H9 (cell line): ENCODE measurements around the gene PLAC1. TPM values are rescaled to one million over a fixed set of nuclear protein-coding genes. Genes with fewer than 3 reads are reported as not detected.

Experiments used
- DNase-seq: peaks from one replicate; pipeline ENCODE4 v3.0.0-alpha.2; 2017
- H2AFZ ChIP-seq: one replicate; pipeline ENCODE4 v1.6.1; 2013; ENCODE audit warnings: mild to moderate bottlenecking, low read length, control low read depth, moderate library complexity
- H2AK5ac ChIP-seq: 2 replicates; pipeline ENCODE4 v1.6.1; 2013; ENCODE audit warnings: low read length, control low read depth, mixed read lengths; ENCODE audit not compliant: insufficient read length
- H2BK120ac ChIP-seq: one replicate; pipeline ENCODE4 v1.6.1; 2013; ENCODE audit warnings: low read depth, mild to moderate bottlenecking, low read length, control low read depth, inconsistent platforms; ENCODE audit not compliant: poor library complexity, severe bottlenecking
- H2BK12ac ChIP-seq: 2 replicates; pipeline ENCODE4 v1.6.1; 2013; ENCODE audit warnings: low read length, control low read depth, mixed read lengths, low read depth; ENCODE audit not compliant: insufficient read length
- H2BK15ac ChIP-seq: 2 replicates; pipeline ENCODE4 v1.6.1; 2013; ENCODE audit warnings: low read depth, low read length, control low read depth
- H2BK20ac ChIP-seq: one replicate; pipeline ENCODE4 v1.6.1; 2013; ENCODE audit warnings: low read depth, mild to moderate bottlenecking, low read length, control low read depth, inconsistent platforms; ENCODE audit not compliant: poor library complexity, severe bottlenecking
- H2BK5ac ChIP-seq: 2 replicates; pipeline ENCODE4 v1.6.1; 2013; ENCODE audit warnings: low read length, control low read depth, mixed read lengths; ENCODE audit not compliant: insufficient read length
- H3K14ac ChIP-seq: 2 replicates; pipeline ENCODE4 v1.6.1; 2013; ENCODE audit warnings: low read length, control low read depth; ENCODE audit not compliant: insufficient read depth
- H3K18ac ChIP-seq: 2 replicates; pipeline ENCODE4 v1.6.1; 2013; ENCODE audit warnings: low read depth, mild to moderate bottlenecking, mixed read lengths, low read length, control low read depth; ENCODE audit not compliant: insufficient read length
- H3K23ac ChIP-seq: 2 replicates; pipeline ENCODE4 v1.6.1; 2013; ENCODE audit warnings: low read length, control low read depth, mixed read lengths, low read depth; ENCODE audit not compliant: insufficient read length
- H3K23me2 ChIP-seq: 2 replicates; pipeline ENCODE4 v1.6.1; 2013; ENCODE audit warnings: low read depth, mild to moderate bottlenecking, mixed read lengths, low read length, control low read depth; ENCODE audit not compliant: insufficient read length, poor library complexity, severe bottlenecking
- H3K27ac ChIP-seq: 2 replicates; pipeline ENCODE4 v1.5.1; 2013; ENCODE audit warnings: low read length, control low read depth, mixed read lengths, low read depth; ENCODE audit not compliant: insufficient read length
- H3K27me3 ChIP-seq: 2 replicates; pipeline ENCODE4 v1.6.1; 2013; ENCODE audit warnings: low read length, control low read depth, inconsistent platforms; ENCODE audit not compliant: insufficient read depth
- H3K4ac ChIP-seq: 2 replicates; pipeline ENCODE4 v1.6.1; 2013; ENCODE audit warnings: low read depth, mild to moderate bottlenecking, control low read depth, inconsistent platforms, low read length, moderate library complexity
- H3K4me1 ChIP-seq: 2 replicates; pipeline ENCODE4 v1.6.1; 2013; ENCODE audit warnings: low read length, control low read depth, inconsistent platforms; ENCODE audit not compliant: insufficient read depth
- H3K4me2 ChIP-seq: 2 replicates; pipeline ENCODE4 v1.6.1; 2013; ENCODE audit warnings: low read length, control low read depth, mixed read lengths; ENCODE audit not compliant: insufficient read length, insufficient read depth
- H3K56ac ChIP-seq: 2 replicates; pipeline ENCODE4 v1.6.1; 2013; ENCODE audit warnings: low read depth, mild to moderate bottlenecking, mixed read lengths, low read length, control low read depth; ENCODE audit not compliant: insufficient read length
- H3K79me1 ChIP-seq: 2 replicates; pipeline ENCODE4 v1.6.1; 2013; ENCODE audit warnings: low read depth, mild to moderate bottlenecking, moderate library complexity, low read length, control low read depth, inconsistent platforms; ENCODE audit not compliant: insufficient read depth, poor library complexity, severe bottlenecking
- H3K79me2 ChIP-seq: 2 replicates; pipeline ENCODE4 v1.6.1; 2013; ENCODE audit warnings: low read length, control low read depth, inconsistent platforms; ENCODE audit not compliant: insufficient read depth
- H3K9ac ChIP-seq: 2 replicates; pipeline ENCODE4 v1.6.1; 2013; ENCODE audit warnings: low read length, control low read depth, mixed read lengths; ENCODE audit not compliant: insufficient read length; ENCODE audit errors: extremely low read depth
- H3K9me3 ChIP-seq: one replicate; pipeline ENCODE4 v1.6.1; 2013; ENCODE audit warnings: low read depth, low read length, inconsistent platforms; ENCODE audit not compliant: control insufficient read depth
- H3T11ph ChIP-seq: one replicate; pipeline ENCODE4 v1.6.1; 2013; ENCODE audit warnings: mild to moderate bottlenecking, low read length, control low read depth, inconsistent platforms
- H4K20me1 ChIP-seq: one replicate; pipeline ENCODE4 v1.6.1; 2013; ENCODE audit not compliant: control insufficient read depth, insufficient read length, insufficient read depth
- H4K5ac ChIP-seq: 2 replicates; pipeline ENCODE4 v1.6.1; 2013; ENCODE audit warnings: low read depth, mild to moderate bottlenecking, mixed read lengths, low read length, control low read depth; ENCODE audit not compliant: insufficient read length
- H4K8ac ChIP-seq: replicated peaks from 2 replicates; pipeline ENCODE4 v1.6.1; 2013; ENCODE audit warnings: low read length, control low read depth, mixed read lengths, low read depth; ENCODE audit not compliant: insufficient read length
- H4K91ac ChIP-seq: 2 replicates; pipeline ENCODE4 v1.6.1; 2013; ENCODE audit warnings: low read depth, mild to moderate bottlenecking, moderate library complexity, mixed read lengths, low read length, control low read depth; ENCODE audit not compliant: insufficient read length
- H3K27ac Mint-ChIP-seq, 3 experiments: 2 replicates in 2 of 3; 3 replicates in 1 of 3; pipeline ENCODE4 v1.8.0; 2020 to 2021; ENCODE audit warnings: mixed read lengths in 3 of 3, mild to moderate bottlenecking in 1 of 3, moderate library complexity in 1 of 3
- H3K27me3 Mint-ChIP-seq: 2 replicates; pipeline ENCODE4 v1.8.0; 2021; ENCODE audit warnings: low read depth, mild to moderate bottlenecking, moderate library complexity, mixed read lengths
- H3K36me3 Mint-ChIP-seq, 3 experiments: 2 replicates in 2 of 3; 3 replicates in 1 of 3; pipeline ENCODE4 v1.8.0; 2020 to 2021; ENCODE audit warnings: low read depth in 3 of 3, mixed read lengths in 3 of 3; ENCODE audit not compliant: insufficient read depth in 1 of 3
- H3K4me1 Mint-ChIP-seq, 2 experiments: 2 replicates each; pipeline ENCODE4 v1.8.0; 2020; ENCODE audit warnings: mixed read lengths in 2 of 2
- H3K4me3 Mint-ChIP-seq, 2 experiments: 2 replicates in 1 of 2; 3 replicates in 1 of 2; pipeline ENCODE4 v1.8.0; 2020 to 2021; ENCODE audit warnings: mild to moderate bottlenecking in 2 of 2, mixed read lengths in 2 of 2, moderate library complexity in 1 of 2
- H3K9me3 Mint-ChIP-seq, 2 experiments: 2 replicates in 1 of 2; 3 replicates in 1 of 2; pipeline ENCODE4 v1.8.0; 2020; ENCODE audit warnings: mild to moderate bottlenecking in 2 of 2, mixed read lengths in 2 of 2, moderate library complexity in 1 of 2
- CTCF ChIP-seq: fragments of 200-600 bp; sonication (generic); conservative IDR thresholded peaks from 3 replicates; pipeline ENCODE4 v1.8.0; 2021; ENCODE audit warnings: antibody characterized with exemption, mild to moderate bottlenecking
- WGBS: extraction: QIAGEN DNeasy Blood & Tissue Kit; methylation state at CpG from one replicate; pipeline ENCODE4 v1.1.7; 2013; ENCODE audit warnings: missing lambda C conversion rate, low lambda C conversion rate, mixed read lengths; ENCODE audit not compliant: insufficient read length; ENCODE audit errors: extremely low coverage; 5-methylcytosine and 5-hydroxymethylcytosine counted together
- total RNA-seq: library from RNA; stranded (reverse); gene quantifications from 2 replicates; pipeline ENCODE4 v1.2.1, GENCODE V29; 2021

Gene PLAC1
- total RNA-seq, 1 experiment from 2014 or later: 0.68 TPM

GRCh38 chrX:134530845-134531244 lies 127.4 kb downstream of the PLAC1 start:
- H3K9ac ChIP-seq: no peak overlapping the region
- no peak overlapping the region for H3K23ac ChIP-seq
- H3K4me3 Mint-ChIP-seq: no peak overlapping the region
- no peak overlapping the region for H2AK5ac ChIP-seq
- no peak overlapping the region for H3K14ac ChIP-seq
- no peak overlapping the region for H2BK120ac ChIP-seq
- no CpG with 5 or more reads among the region's 7 CpGs for WGBS
- no peak overlapping the region for H3K18ac ChIP-seq
- H3K27me3 ChIP-seq: no peaks in the 10 kb centered on the region; the same call in 1 of the 2 replicates
- no peak overlapping the region for H2BK15ac ChIP-seq
- H3K4me2 ChIP-seq: no peak overlapping the region
- H3K4me1 Mint-ChIP-seq: peaks cover 16 to 27% of the 10 kb centered on the region in 2 experiments
- no peaks in the 10 kb centered on the region for H4K20me1 ChIP-seq
- no peak overlapping the region for H3K27ac Mint-ChIP-seq
- DNase-seq: no peak
- no peaks in the 10 kb centered on the region for H3K79me2 ChIP-seq
- peaks cover 8 to 74% of the 10 kb centered on the region in 2 experiments for H3K9me3 Mint-ChIP-seq
- no peak overlapping the region for H4K8ac ChIP-seq
- no peak overlapping the region for H3K27ac ChIP-seq
- H2AFZ ChIP-seq: no peak overlapping the region
- H4K91ac ChIP-seq: no peak overlapping the region
- no peak overlapping the region for H3T11ph ChIP-seq
- peaks cover 16% of the 10 kb centered on the region for H3K27me3 Mint-ChIP-seq
- H3K4ac ChIP-seq: no peak overlapping the region
- no peaks in the 10 kb centered on the region for H3K79me1 ChIP-seq
- H2BK20ac ChIP-seq: no peak overlapping the region
- H3K9me3 ChIP-seq: peaks cover 9% of the 10 kb centered on the region
- peaks cover 3% of the 10 kb centered on the region for H3K23me2 ChIP-seq
- H2BK5ac ChIP-seq: no peak overlapping the region
- no peaks in the 10 kb centered on the region; the same call in 1 of the 2 replicates for H3K4me1 ChIP-seq
- peaks cover 0 to 10% (median 4%) of the 10 kb centered on the region in 3 experiments; a peak in 5 of 7 replicates for H3K36me3 Mint-ChIP-seq
- no peak for TF ChIP-seq CTCF
- H2BK12ac ChIP-seq: no peak overlapping the region
- H4K5ac ChIP-seq: no peak overlapping the region
- no peak overlapping the region for H3K56ac ChIP-seq
